ENCODE measurements around the gene SLC25A30. TPM values are rescaled to one million over a fixed set of nuclear protein-coding genes. Genes with fewer than 3 reads are reported as not detected.

SLC25A30 gene
- total RNA-seq, 1 experiment from 2014 or later, result 6.3 TPM

DNA sequence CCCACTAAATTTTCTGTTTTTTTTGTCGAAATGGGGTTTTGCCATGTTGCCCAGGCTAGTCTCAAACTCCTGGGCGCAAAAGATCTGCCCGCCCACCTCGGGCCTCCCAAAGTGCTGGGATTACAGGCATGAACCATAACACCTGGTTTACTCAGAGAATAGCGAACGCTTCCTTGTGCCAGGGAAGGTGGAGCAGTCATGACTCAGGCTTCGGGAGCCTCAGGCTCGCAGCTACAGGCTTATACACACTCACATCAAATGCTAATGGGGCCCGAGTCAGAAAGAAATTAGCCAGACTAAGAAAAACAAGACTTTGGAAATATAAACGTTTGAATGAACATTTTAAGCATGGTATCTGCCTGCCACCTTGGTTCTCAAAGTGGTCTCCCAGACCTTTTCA, 66.1 kb downstream of the SLC25A30 start:
- no peak overlapping the region for H2BK12ac ChIP-seq (ENCODE audit: insufficient read length, low read depth, low read length)
- H3K27ac Mint-ChIP-seq, result no peak overlapping the region; a peak in 2 of 7 replicates
- H2BK5ac ChIP-seq (ENCODE audit: insufficient read length, low read length), result no peak overlapping the region
- H4K20me1 ChIP-seq (ENCODE audit: control insufficient read depth, insufficient read depth, insufficient read length), result no peaks in the 10 kb centered on the region
- peaks cover 22 to 59% (median 51%) of the 10 kb centered on the region in 3 experiments for H3K36me3 Mint-ChIP-seq (ENCODE audit: insufficient read depth in 1 of 3, low read depth in 3 of 3)
- H3K4me1 ChIP-seq (ENCODE audit: insufficient read depth, low read length), result no peaks in the 10 kb centered on the region
- H3K27me3 Mint-ChIP-seq (ENCODE audit: low read depth), result no peaks in the 10 kb centered on the region
- no peak overlapping the region for H2BK120ac ChIP-seq (ENCODE audit: low read depth, low read length, poor library complexity, severe bottlenecking)
- no peaks in the 10 kb centered on the region for H3K9me3 Mint-ChIP-seq
- H3K27ac ChIP-seq (ENCODE audit: insufficient read length, low read depth, low read length), result no peak overlapping the region
- no peaks in the 10 kb centered on the region for H3K4me1 Mint-ChIP-seq
- H2AK5ac ChIP-seq (ENCODE audit: insufficient read length, low read length), result no peak overlapping the region
- no peak overlapping the region for H3K4me3 Mint-ChIP-seq
- no peak overlapping the region for H2BK15ac ChIP-seq (ENCODE audit: low read depth, low read length)
- no CpG with 5 or more reads among the region's 10 CpGs for WGBS (ENCODE audit: extremely low coverage, insufficient read length, low lambda C conversion rate)
- H3K9ac ChIP-seq (ENCODE audit: extremely low read depth, insufficient read length, low read length), result no peak overlapping the region
- H3K56ac ChIP-seq (ENCODE audit: insufficient read length, low read depth, low read length), result no peak overlapping the region
- no peak overlapping the region for H4K8ac ChIP-seq (replicated peaks; ENCODE audit: insufficient read length, low read depth, low read length)
- no peak overlapping the region for H3K14ac ChIP-seq (ENCODE audit: insufficient read depth, low read length)
- no peak overlapping the region for H3K23ac ChIP-seq (ENCODE audit: insufficient read length, low read depth, low read length)
- H3K79me2 ChIP-seq (ENCODE audit: insufficient read depth, low read length), result no peaks in the 10 kb centered on the region
- no peak overlapping the region for H3T11ph ChIP-seq (ENCODE audit: low read length)
- no peaks in the 10 kb centered on the region for H3K27me3 ChIP-seq (ENCODE audit: insufficient read depth, low read length)
- TF ChIP-seq, protein P1, sequence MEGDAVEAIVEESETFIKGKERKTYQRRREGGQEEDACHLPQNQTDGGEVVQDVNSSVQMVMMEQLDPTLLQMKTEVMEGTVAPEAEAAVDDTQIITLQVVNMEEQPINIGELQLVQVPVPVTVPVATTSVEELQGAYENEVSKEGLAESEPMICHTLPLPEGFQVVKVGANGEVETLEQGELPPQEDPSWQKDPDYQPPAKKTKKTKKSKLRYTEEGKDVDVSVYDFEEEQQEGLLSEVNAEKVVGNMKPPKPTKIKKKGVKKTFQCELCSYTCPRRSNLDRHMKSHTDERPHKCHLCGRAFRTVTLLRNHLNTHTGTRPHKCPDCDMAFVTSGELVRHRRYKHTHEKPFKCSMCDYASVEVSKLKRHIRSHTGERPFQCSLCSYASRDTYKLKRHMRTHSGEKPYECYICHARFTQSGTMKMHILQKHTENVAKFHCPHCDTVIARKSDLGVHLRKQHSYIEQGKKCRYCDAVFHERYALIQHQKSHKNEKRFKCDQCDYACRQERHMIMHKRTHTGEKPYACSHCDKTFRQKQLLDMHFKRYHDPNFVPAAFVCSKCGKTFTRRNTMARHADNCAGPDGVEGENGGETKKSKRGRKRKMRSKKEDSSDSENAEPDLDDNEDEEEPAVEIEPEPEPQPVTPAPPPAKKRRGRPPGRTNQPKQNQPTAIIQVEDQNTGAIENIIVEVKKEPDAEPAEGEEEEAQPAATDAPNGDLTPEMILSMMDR (conservative IDR thresholded peaks at IDR 0.05), result no peak
- no peak overlapping the region for H3K18ac ChIP-seq (ENCODE audit: insufficient read length, low read depth, low read length)
- H2AFZ ChIP-seq (ENCODE audit: low read length), result no peak overlapping the region
- no peak for DNase-seq
- no peaks in the 10 kb centered on the region for H3K23me2 ChIP-seq (ENCODE audit: insufficient read length, low read depth, low read length, poor library complexity, severe bottlenecking)
- no peak overlapping the region for H4K91ac ChIP-seq (ENCODE audit: insufficient read length, low read depth, low read length)
- H4K5ac ChIP-seq (ENCODE audit: insufficient read length, low read depth, low read length), result no peak overlapping the region
- no peak overlapping the region for H3K4ac ChIP-seq (ENCODE audit: low read depth, low read length)
- no peaks in the 10 kb centered on the region for H3K79me1 ChIP-seq (ENCODE audit: insufficient read depth, low read depth, low read length, poor library complexity, severe bottlenecking)
- no peaks in the 10 kb centered on the region for H3K9me3 ChIP-seq (ENCODE audit: control insufficient read depth, low read depth, low read length)
- no peak overlapping the region for H2BK20ac ChIP-seq (ENCODE audit: low read depth, low read length, poor library complexity, severe bottlenecking)
- no peak overlapping the region for H3K4me2 ChIP-seq (ENCODE audit: insufficient read depth, insufficient read length, low read length)
